IMR-90 (cell line): ENCODE data around the gene NAA15. TPM values are rescaled to one million over a fixed set of nuclear protein-coding genes. Genes with fewer than 3 reads are reported as not detected.
"Not testable (repeated sequence)": the region's sequence is repeated elsewhere in the genome, so short reads cannot be mapped to it uniquely, and the experiment has no call there.

ENCODE experiments used
- ATAC-seq: fragments of 200-7000 bp; cut with Tn5 transposase; 2 replicates; pipeline ENCODE4 v1.9.1; 2020; ENCODE audit warnings: low read depth, mild to moderate bottlenecking, moderate library complexity
- BruUV-seq: library from RNA; stranded (reverse); fragments of 400-500 nt; replicated peaks from 2 replicates; lab custom pipeline; 2021; lab: Mats Ljungman, UMichigan
- CTCF ChIA-PET: fragments of 300-600 bp; formaldehyde crosslinking; extraction: SDS; loops from one replicate; lab custom pipeline; 2021; ENCODE audit warnings: antibody characterized with exemption; lab: Yijun Ruan, JAX
- POLR2A ChIA-PET: fragments of 300-600 bp; sonication (Branson Sonifier 250); formaldehyde crosslinking; loops from one replicate; lab custom pipeline; 2022; ENCODE audit warnings: antibody characterized with exemption; ENCODE audit not compliant: unreplicated experiment; lab: Charles Lee
- DNase-seq: peaks from one replicate; pipeline ENCODE4 v3.0.0; 2013
- H2AFZ ChIP-seq: replicated peaks from 2 replicates; pipeline ENCODE3; 2013; ENCODE audit warnings: low read length, mild to moderate bottlenecking; ENCODE audit not compliant: poor library complexity
- H2AK5ac ChIP-seq: 2 replicates; pipeline ENCODE4 v1.6.1; 2013; ENCODE audit warnings: low read depth, low read length, inconsistent platforms
- H2AK9ac ChIP-seq: replicated peaks from 2 replicates; pipeline ENCODE3; 2013; ENCODE audit warnings: mild to moderate bottlenecking, low read depth, low read length, moderate library complexity; ENCODE audit not compliant: poor library complexity
- H2BK120ac ChIP-seq: 2 replicates; pipeline ENCODE4 v1.6.1; 2013; ENCODE audit warnings: low read depth, low read length, inconsistent platforms
- H2BK15ac ChIP-seq: 3 replicates; pipeline ENCODE4 v1.6.1; 2013; ENCODE audit warnings: low read depth, low read length, inconsistent platforms
- H2BK20ac ChIP-seq: 2 replicates; pipeline ENCODE4 v1.6.1; 2013; ENCODE audit warnings: low read depth, mild to moderate bottlenecking, inconsistent platforms, low read length, moderate library complexity
- H2BK5ac ChIP-seq: 2 replicates; pipeline ENCODE4 v1.6.1; 2013; ENCODE audit warnings: mild to moderate bottlenecking, low read depth, low read length, inconsistent platforms; ENCODE audit not compliant: poor library complexity, severe bottlenecking
- H3K14ac ChIP-seq: replicated peaks from 2 replicates; pipeline ENCODE4 v1.6.1; 2013; ENCODE audit warnings: low read depth, low read length, inconsistent platforms
- H3K18ac ChIP-seq: 2 replicates; pipeline ENCODE4 v1.6.1; 2013; ENCODE audit warnings: low read depth, low read length, control low read depth
- H3K23ac ChIP-seq: 2 replicates; pipeline ENCODE4 v1.6.1; 2013; ENCODE audit warnings: low read depth, low read length, inconsistent platforms
- H3K27ac ChIP-seq: 2 replicates; pipeline ENCODE4 v1.5.1; 2013; ENCODE audit warnings: mild to moderate bottlenecking, control low read depth, low read length; ENCODE audit not compliant: insufficient read depth
- H3K27me3 ChIP-seq: 2 replicates; pipeline ENCODE4 v1.6.1; 2013; ENCODE audit warnings: low read length; ENCODE audit not compliant: control insufficient read depth, insufficient read depth
- H3K36me3 ChIP-seq: 2 replicates; pipeline ENCODE4 v1.6.1; 2013; ENCODE audit warnings: low read length, mixed read lengths; ENCODE audit not compliant: control insufficient read depth, insufficient read depth
- H3K4ac ChIP-seq: 2 replicates; pipeline ENCODE4 v1.6.1; 2013; ENCODE audit warnings: low read depth, low read length, inconsistent platforms
- H3K4me1 ChIP-seq: 2 replicates; pipeline ENCODE4 v1.6.1; 2013; ENCODE audit warnings: low read length, mixed read lengths; ENCODE audit not compliant: control insufficient read depth, insufficient read depth
- H3K4me2 ChIP-seq: 2 replicates; pipeline ENCODE4 v1.6.1; 2013; ENCODE audit warnings: low read depth, mild to moderate bottlenecking, control low read depth, low read length, moderate library complexity
- H3K4me3 ChIP-seq: 2 replicates; pipeline ENCODE4 v1.5.1; 2013; ENCODE audit warnings: low read depth, mild to moderate bottlenecking, control low read depth, low read length, moderate library complexity; ENCODE audit not compliant: insufficient read depth
- H3K56ac ChIP-seq: 2 replicates; pipeline ENCODE4 v1.6.1; 2013; ENCODE audit warnings: low read length, inconsistent platforms; ENCODE audit not compliant: insufficient read depth; ENCODE audit errors: extremely low read depth
- H3K79me1 ChIP-seq, 2 experiments: 2 replicates each; pipeline ENCODE4 v1.6.1; 2013; ENCODE audit warnings: low read length in 2 of 2, inconsistent platforms in 1 of 2, low read depth in 1 of 2
- H3K9ac ChIP-seq: 2 replicates; pipeline ENCODE4 v1.6.1; 2013; ENCODE audit warnings: low read depth, low read length, control low read depth
- H3K9me1 ChIP-seq: 2 replicates; pipeline ENCODE4 v1.6.1; 2013; ENCODE audit warnings: low read length, inconsistent platforms; ENCODE audit not compliant: insufficient read depth
- H3K9me3 ChIP-seq: 2 replicates; pipeline ENCODE4 v1.6.1; 2013; ENCODE audit warnings: low read length; ENCODE audit not compliant: control insufficient read depth, insufficient read depth
- H4K20me1 ChIP-seq: 2 replicates; pipeline ENCODE4 v1.6.1; 2013; ENCODE audit warnings: low read length, inconsistent platforms; ENCODE audit not compliant: insufficient read depth
- H4K5ac ChIP-seq: 2 replicates; pipeline ENCODE4 v1.6.1; 2013; ENCODE audit warnings: mild to moderate bottlenecking, low read depth, low read length, control low read depth
- H4K8ac ChIP-seq, 2 experiments: 2 replicates each; pipeline ENCODE4 v1.6.1; 2013; ENCODE audit warnings: low read depth in 2 of 2, low read length in 2 of 2, control low read depth in 1 of 2, inconsistent platforms in 1 of 2
- H4K91ac ChIP-seq: 2 replicates; pipeline ENCODE4 v1.6.1; 2013; ENCODE audit warnings: low read depth, low read length, inconsistent platforms; ENCODE audit not compliant: insufficient read depth
- CTCF ChIP-seq: conservative IDR thresholded peaks from 2 replicates; pipeline ENCODE4 v1.5.1; 2012; ENCODE audit warnings: mild to moderate bottlenecking, low read depth, low read length, improper control_type of control experiment
- FOS ChIP-seq: fragments of 150-350 bp; IDR thresholded peaks from 2 replicates; pipeline ENCODE4 v1.6.1; 2016; ENCODE audit warnings: low read depth, low read length
- MAZ ChIP-seq: IDR thresholded peaks from 2 replicates; pipeline ENCODE4 v1.6.1; 2012; ENCODE audit warnings: low read depth, mild to moderate bottlenecking, low read length, improper control_type of control experiment, moderate library complexity, borderline replicate concordance
- RFX5 ChIP-seq: IDR thresholded peaks from 2 replicates; pipeline ENCODE4 v1.8.0; 2012; ENCODE audit warnings: low read depth, mild to moderate bottlenecking, low read length, moderate library complexity
- SMC3 ChIP-seq: fragments of 150-350 bp; IDR thresholded peaks from 2 replicates; pipeline ENCODE4 v1.6.1; 2016; ENCODE audit warnings: low read depth, mild to moderate bottlenecking, antibody characterized with exemption, low read length, moderate library complexity
- WGBS, 2 experiments: methylation state at CpG; one replicate each; pipeline versions ENCODE4 v1.1.5 to v1.1.7; 2013; ENCODE audit warnings: missing lambda C conversion rate in 2 of 2; ENCODE audit not compliant: insufficient read length in 1 of 2; ENCODE audit errors: extremely low coverage in 2 of 2; 5-methylcytosine and 5-hydroxymethylcytosine counted together
- dilution Hi-C: fragments of 300-500 bp; cut with HindIII; formaldehyde crosslinking; loops from one replicate; pipeline ENCODE4 v1.14.3; 2018; ENCODE audit warnings: low sequenced_read_pairs; ENCODE audit not compliant: unreplicated experiment
- in situ Hi-C: fragments of 300-500 bp; cut with MboI; formaldehyde crosslinking; loops from 3 replicates; pipeline ENCODE4 v1.14.3; 2019; ENCODE audit warnings: low sequenced_read_pairs, inconsistent platforms, mixed read lengths
- intact Hi-C: fragments of 100-400 bp; cut with micrococcal nuclease; formaldehyde crosslinking; loops from 2 replicates; pipeline ENCODE4 v1.10.0; 2022
- polyA plus RNA-seq, 3 experiments: library from polyadenylated mRNA; depleted of rRNA; stranded (reverse); fragments of >200 nt; gene quantifications; 2 replicates each; pipeline ENCODE4 v1.2.3, GENCODE V29; 2012; ENCODE audit warnings: low replicate concordance in 1 of 3
- total RNA-seq: library from RNA; depleted of rRNA; stranded (reverse); fragments of >200 nt; gene quantifications from 2 replicates; pipeline ENCODE4 v1.2.3, GENCODE V29; 2012

The NAA15 gene
- total and polyA plus RNA-seq, 2 of the 4 experiments (the other 2 are of a cell fraction) = 11.0 to 43.4 TPM

GRCh38 chr4:139253713-139254112, 47.6 kb upstream of the NAA15 start (continued):
- no peak for TF ChIP-seq CTCF
- TF ChIP-seq MAZ = no peak
- no peak for TF ChIP-seq RFX5
- TF ChIP-seq SMC3 = no peak
- no peak for TF ChIP-seq FOS

DNA sequence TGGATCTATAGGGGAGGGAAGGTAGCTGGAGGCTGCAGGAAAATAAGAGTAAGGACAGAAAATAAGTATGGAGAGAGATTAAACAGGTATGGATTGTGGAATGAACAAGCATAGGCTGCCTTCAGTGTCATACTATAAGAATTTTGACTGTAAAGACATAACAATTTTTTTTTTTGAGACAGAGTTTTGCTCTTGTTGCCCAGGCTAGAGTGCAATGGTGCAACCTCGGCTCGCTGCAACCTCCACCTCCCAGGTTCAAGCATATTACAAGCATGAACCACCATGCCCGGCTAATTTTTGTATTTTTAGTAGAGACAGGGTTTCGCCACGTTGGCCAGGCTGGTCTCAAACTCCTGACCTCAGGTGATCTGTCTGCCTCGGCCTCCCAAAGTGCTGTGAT, 45.7 kb upstream of the NAA15 start:
- BruUV-seq, H3K4me2 ChIP-seq, H3K79me1 ChIP-seq, H3K9ac ChIP-seq, H3K27me3 ChIP-seq, H3K56ac ChIP-seq, ATAC-seq, H3K18ac ChIP-seq, H3K9me1 ChIP-seq, H2BK15ac ChIP-seq, H3K36me3 ChIP-seq, H4K5ac ChIP-seq, intact Hi-C loops, H2AK9ac ChIP-seq, H2AFZ ChIP-seq, H3K9me3 ChIP-seq, H4K20me1 ChIP-seq, H3K27ac ChIP-seq, H3K14ac ChIP-seq, dilution Hi-C loops, DNase-seq, H3K4me1 ChIP-seq, H3K23ac ChIP-seq, H2BK120ac ChIP-seq, POLR2A ChIA-PET, in situ Hi-C loops, H4K91ac ChIP-seq, H3K4me3 ChIP-seq, H3K4ac ChIP-seq, H2AK5ac ChIP-seq: not testable (repeated sequence)
- WGBS, 2 experiments = no CpG with 5 or more reads among the region's 6 CpGs
- Histone ChIP-seq H4K8ac (0 out of 4 replicates have a peak overlapping the region, but pooled peaks of 1 of the 2 experiments have one; percentile 19), H2BK20ac (peak overlapping the region; percentile 16; the same call in 1 of the 2 replicates), H2BK5ac (peak overlapping the region; percentile 8)
- CTCF ChIA-PET = interaction anchor here (0.7 kb wide), 1 partner anchor 11 kb away, joined by 3 read pairs; no protein-coding TSS in a partner anchor
